ENCODE measurements around the gene KIF17. TPM values are rescaled to one million over a fixed set of nuclear protein-coding genes. Genes with fewer than 3 reads are reported as not detected.
A peak's percentile ranks its signal among the peaks of the same experiment; 100 is the strongest.

The KIF17 gene
- polyA plus RNA-seq, 1 of the 3 experiments (the other 2 are of a cell fraction), result 4.3 TPM

DNA sequence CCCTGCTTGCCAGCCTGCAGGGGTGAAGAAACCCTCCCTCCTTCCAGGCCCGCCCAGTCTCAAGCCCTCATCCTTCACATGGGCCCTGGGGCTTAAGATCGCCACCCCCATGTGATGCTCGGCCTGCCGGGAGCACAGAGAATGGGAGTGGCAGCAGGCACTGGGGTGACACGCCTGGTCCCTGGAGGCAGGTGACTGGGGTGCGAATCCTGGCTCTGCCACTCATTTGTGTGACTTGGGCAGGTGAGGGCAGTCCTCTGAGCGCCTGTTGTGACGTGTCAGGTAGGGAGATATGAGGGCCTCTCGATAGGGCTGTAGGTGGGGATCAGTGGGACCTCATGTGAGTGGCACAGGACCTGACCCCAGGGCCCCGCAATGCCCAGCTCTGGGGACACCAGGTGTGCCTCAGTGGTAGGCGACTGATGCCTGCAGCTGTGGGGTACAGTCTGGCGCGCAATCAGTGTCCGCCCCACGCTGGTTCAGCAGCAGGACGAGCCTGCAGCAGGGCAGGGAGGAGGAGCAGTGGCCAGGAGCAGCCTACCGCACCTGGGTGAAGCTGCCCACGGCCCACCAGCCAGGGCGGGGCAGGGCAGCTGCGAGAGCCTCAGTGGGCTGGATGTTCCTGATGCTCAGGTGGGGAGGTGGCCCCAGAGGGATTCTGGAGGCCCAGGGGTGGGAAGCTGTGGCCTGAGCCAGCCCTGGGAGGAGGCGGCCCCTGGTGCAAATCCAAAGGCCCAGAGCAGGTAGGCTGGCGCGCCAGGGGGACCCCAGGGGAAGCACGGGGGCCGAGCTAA is 8.5 kb upstream of the KIF17 start (continued):
- TF ChIP-seq NRF1 (IDR thresholded peaks at IDR 0.05; ENCODE audit: low read depth, low read length) (no peak), PBX3 (IDR thresholded peaks at IDR 0.05) (no peak)

- no peaks in the 10 kb centered on the region for H3K27me3 ChIP-seq (ENCODE audit: insufficient read depth)
- no peaks in the 10 kb centered on the region for H3K79me2 ChIP-seq (ENCODE audit: insufficient read depth)
- no peaks in the 10 kb centered on the region for H4K20me1 ChIP-seq (ENCODE audit: insufficient read depth)
- ChIA-PET POLR2A (no interaction called here), CTCF (no interaction called here)
- H2AFZ ChIP-seq (ENCODE audit: low read depth), result no peak overlapping the region
- 96% methylated on average over 14 of the region's 29 CpGs for WGBS (ENCODE audit: low lambda C conversion rate)
- H3K4me1 ChIP-seq (ENCODE audit: control insufficient read depth in 1 of 2, insufficient read depth in 2 of 2, low read depth in 1 of 2, low read length in 1 of 2), result no peaks in the 10 kb centered on the region
- H3K9me3 ChIP-seq, result no peaks in the 10 kb centered on the region
- H3K9ac ChIP-seq, result no peak overlapping the region
- no peaks in the 10 kb centered on the region for H3F3A ChIP-seq (replicated peaks; ENCODE audit: insufficient read depth)
- H3K36me3 ChIP-seq (replicated peaks in 1 of 2; ENCODE audit: control insufficient read depth in 1 of 2, insufficient read depth in 2 of 2, low read length in 1 of 2), result no peaks in the 10 kb centered on the region
- no peak overlapping the region for H3K4me2 ChIP-seq
- TF ChIP-seq NFIC (IDR thresholded peaks at IDR 0.05; ENCODE audit: borderline replicate concordance) (no peak), FOXM1 (IDR thresholded peaks at IDR 0.05; ENCODE audit: low read depth) (no peak), EZH2phosphoT487 (IDR thresholded peaks at IDR 0.05; ENCODE audit: borderline replicate concordance, low read depth) (no peak), EP300 (IDR thresholded peaks at IDR 0.05; ENCODE audit: borderline replicate concordance in 1 of 2, low read depth in 1 of 2, low read length in 1 of 2) (no peak), YY1 (IDR thresholded peaks at IDR 0.05; ENCODE audit: low read depth) (no peak), TCF12 (IDR thresholded peaks at IDR 0.05) (no peak), MAX (IDR thresholded peaks at IDR 0.05; ENCODE audit: low read depth) (peak; percentile 95)
- peak overlapping the region in 1 of 2 experiments; percentile 44; a peak in 2 of 4 replicates for H3K27ac ChIP-seq (ENCODE audit: low read depth in 2 of 2, low read length in 1 of 2)
- H3K9me2 ChIP-seq, result no peaks in the 10 kb centered on the region
- peak; percentile 25 for DNase-seq
- no peak overlapping the region for H3K4me3 ChIP-seq (ENCODE audit: low read depth in 2 of 2, low read length in 1 of 2)
Measured at GRCh38 chr1:20725189-20726117, 7.6 kb upstream of the KIF17 start.

DNA sequence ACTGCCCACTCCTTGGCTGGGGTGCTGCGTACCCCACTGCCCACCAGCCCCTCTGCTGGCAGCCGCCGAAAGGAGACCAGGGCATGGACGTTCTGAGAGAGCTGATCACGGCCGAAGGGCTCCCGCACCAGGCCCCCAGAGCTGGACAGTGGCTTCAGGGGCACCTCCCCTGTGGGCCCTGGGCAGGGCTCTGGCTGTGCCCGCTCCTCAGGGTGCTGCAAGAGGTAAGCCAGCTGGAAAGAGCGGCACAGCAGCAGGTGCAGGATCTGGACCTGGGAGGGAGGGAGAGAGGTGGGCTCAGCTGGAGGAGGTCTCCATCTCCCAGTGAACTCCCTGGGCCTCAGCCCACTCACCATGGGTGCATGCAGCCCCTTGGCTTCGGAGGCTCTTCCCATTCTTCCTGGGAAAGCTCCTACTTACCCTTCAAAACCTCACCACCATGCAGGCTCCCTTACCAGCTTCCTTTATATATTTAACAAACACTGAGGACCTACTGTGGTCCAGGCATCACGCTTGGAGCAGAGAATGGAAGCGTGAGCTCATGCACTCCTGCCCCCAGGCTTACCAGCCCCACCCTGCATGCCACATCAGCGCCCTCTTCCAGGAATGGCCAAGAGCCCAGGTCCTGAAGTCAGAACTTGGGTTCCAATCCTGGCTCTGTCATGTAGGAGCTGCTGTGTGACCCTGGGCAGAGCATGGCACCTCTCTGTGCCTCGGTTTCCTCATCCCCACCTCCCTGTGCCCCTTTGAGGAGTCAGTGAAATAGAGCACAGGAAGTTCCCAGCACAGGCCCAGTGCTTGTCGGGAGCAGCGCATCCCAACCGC is 6.8 kb upstream of the KIF17 start:
- Histone ChIP-seq H3K9me3 (no peaks in the 10 kb centered on the region), H3K27ac (ENCODE audit: low read depth in 2 of 2, low read length in 1 of 2) (peak overlapping the region in 1 of 2 experiments; percentile 44; a peak in 1 of 4 replicates), H4K20me1 (ENCODE audit: insufficient read depth) (no peaks in the 10 kb centered on the region), H3K27me3 (ENCODE audit: insufficient read depth) (no peaks in the 10 kb centered on the region), H3K79me2 (ENCODE audit: insufficient read depth) (no peaks in the 10 kb centered on the region), H3F3A (replicated peaks; ENCODE audit: insufficient read depth) (no peaks in the 10 kb centered on the region), H3K9me2 (no peaks in the 10 kb centered on the region), H3K9ac (no peak overlapping the region), H3K4me3 (ENCODE audit: low read depth in 2 of 2, low read length in 1 of 2) (no peak overlapping the region), H2AFZ (ENCODE audit: low read depth) (no peak overlapping the region), H3K4me1 (ENCODE audit: control insufficient read depth in 1 of 2, insufficient read depth in 2 of 2, low read depth in 1 of 2, low read length in 1 of 2) (no peaks in the 10 kb centered on the region), H3K36me3 (replicated peaks in 1 of 2; ENCODE audit: control insufficient read depth in 1 of 2, insufficient read depth in 2 of 2, low read length in 1 of 2) (no peaks in the 10 kb centered on the region), H3K4me2 (no peak overlapping the region)
- ChIA-PET POLR2A (no interaction called here), CTCF (interaction anchor here (0.8 kb wide), 1 partner anchor 28 kb away, joined by 3 read pairs; no protein-coding TSS in a partner anchor)
- WGBS (ENCODE audit: low lambda C conversion rate), result 96% methylated on average over 7 of the region's 17 CpGs
- TF ChIP-seq NRF1 (IDR thresholded peaks at IDR 0.05; ENCODE audit: low read depth, low read length) (no peak), MAX (IDR thresholded peaks at IDR 0.05; ENCODE audit: low read depth) (no peak), JUND (IDR thresholded peaks at IDR 0.05) (no peak), EZH2phosphoT487 (IDR thresholded peaks at IDR 0.05; ENCODE audit: borderline replicate concordance, low read depth) (no peak), RAD21 (IDR thresholded peaks at IDR 0.05; ENCODE audit: low read length) (no peak), PBX3 (IDR thresholded peaks at IDR 0.05) (no peak)
- TF ChIP-seq, protein P1, sequence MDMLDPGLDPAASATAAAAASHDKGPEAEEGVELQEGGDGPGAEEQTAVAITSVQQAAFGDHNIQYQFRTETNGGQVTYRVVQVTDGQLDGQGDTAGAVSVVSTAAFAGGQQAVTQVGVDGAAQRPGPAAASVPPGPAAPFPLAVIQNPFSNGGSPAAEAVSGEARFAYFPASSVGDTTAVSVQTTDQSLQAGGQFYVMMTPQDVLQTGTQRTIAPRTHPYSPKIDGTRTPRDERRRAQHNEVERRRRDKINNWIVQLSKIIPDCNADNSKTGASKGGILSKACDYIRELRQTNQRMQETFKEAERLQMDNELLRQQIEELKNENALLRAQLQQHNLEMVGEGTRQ (IDR thresholded peaks at IDR 0.05; ENCODE audit: borderline replicate concordance, low read depth, low read length), result no peak
- TF ChIP-seq, protein P2, sequence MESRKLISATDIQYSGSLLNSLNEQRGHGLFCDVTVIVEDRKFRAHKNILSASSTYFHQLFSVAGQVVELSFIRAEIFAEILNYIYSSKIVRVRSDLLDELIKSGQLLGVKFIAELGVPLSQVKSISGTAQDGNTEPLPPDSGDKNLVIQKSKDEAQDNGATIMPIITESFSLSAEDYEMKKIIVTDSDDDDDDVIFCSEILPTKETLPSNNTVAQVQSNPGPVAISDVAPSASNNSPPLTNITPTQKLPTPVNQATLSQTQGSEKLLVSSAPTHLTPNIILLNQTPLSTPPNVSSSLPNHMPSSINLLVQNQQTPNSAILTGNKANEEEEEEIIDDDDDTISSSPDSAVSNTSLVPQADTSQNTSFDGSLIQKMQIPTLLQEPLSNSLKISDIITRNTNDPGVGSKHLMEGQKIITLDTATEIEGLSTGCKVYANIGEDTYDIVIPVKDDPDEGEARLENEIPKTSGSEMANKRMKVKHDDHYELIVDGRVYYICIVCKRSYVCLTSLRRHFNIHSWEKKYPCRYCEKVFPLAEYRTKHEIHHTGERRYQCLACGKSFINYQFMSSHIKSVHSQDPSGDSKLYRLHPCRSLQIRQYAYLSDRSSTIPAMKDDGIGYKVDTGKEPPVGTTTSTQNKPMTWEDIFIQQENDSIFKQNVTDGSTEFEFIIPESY (IDR thresholded peaks at IDR 0.05; ENCODE audit: borderline replicate concordance, low read depth), result no peak
- peak; percentile 15 for DNase-seq

All from SK-N-SH (cell line).